KMS-11 (cell line): Measurements from ENCODE around the gene POLR2I.

Source experiments
- H2AFZ ChIP-seq: fragments of 200-600 bp; sonication (generic); 2 replicates; pipeline ENCODE4 v1.6.1; 2016; ENCODE audit warnings: antibody characterized with exemption, mixed run types, low read depth
- H3K27ac ChIP-seq: fragments of 200-600 bp; sonication (generic); 2 replicates; pipeline ENCODE4 v1.6.1; 2016; ENCODE audit warnings: mild to moderate bottlenecking, mixed run types
- H3K27me3 ChIP-seq: fragments of 200-600 bp; sonication (generic); 2 replicates; pipeline ENCODE4 v1.6.1; 2017; ENCODE audit warnings: mild to moderate bottlenecking, low read depth, mixed run types, moderate library complexity; ENCODE audit not compliant: insufficient read depth
- H3K36me3 ChIP-seq: fragments of 200-600 bp; sonication (generic); 2 replicates; pipeline ENCODE4 v1.6.1; 2017; ENCODE audit warnings: mild to moderate bottlenecking, mixed run types; ENCODE audit not compliant: insufficient read depth
- H3K4me1 ChIP-seq: fragments of 200-600 bp; sonication (generic); 2 replicates; pipeline ENCODE4 v1.6.1; 2016; ENCODE audit warnings: mild to moderate bottlenecking, low read depth, mixed run types; ENCODE audit not compliant: poor library complexity, severe bottlenecking
- H3K4me2 ChIP-seq: fragments of 200-600 bp; sonication (generic); 2 replicates; pipeline ENCODE4 v1.7.0; 2016; ENCODE audit warnings: mild to moderate bottlenecking, mixed run types
- H3K4me3 ChIP-seq: fragments of 200-600 bp; sonication (generic); IDR thresholded peaks from 2 replicates; pipeline ENCODE4 v1.6.1; 2017; ENCODE audit warnings: low read depth, low read length, mixed read lengths; ENCODE audit not compliant: insufficient read depth
- H3K79me2 ChIP-seq: fragments of 200-600 bp; sonication (generic); 2 replicates; pipeline ENCODE4 v1.6.1; 2016; ENCODE audit warnings: low read depth, mixed run types; ENCODE audit not compliant: insufficient read depth
- H3K9ac ChIP-seq: fragments of 200-600 bp; sonication (generic); 2 replicates; pipeline ENCODE4 v1.6.1; 2016; ENCODE audit warnings: mild to moderate bottlenecking, mixed run types
- H4K20me1 ChIP-seq: fragments of 200-600 bp; sonication (generic); 2 replicates; pipeline ENCODE4 v1.6.1; 2016; ENCODE audit warnings: mild to moderate bottlenecking, mixed run types; ENCODE audit not compliant: insufficient read depth
- TF ChIP-seq, protein P1 (sequence below): fragments of 200-600 bp; sonication (generic); conservative IDR thresholded peaks from 2 replicates; pipeline ENCODE4 v1.6.1; 2017; ENCODE audit warnings: low read depth, mild to moderate bottlenecking, antibody characterized with exemption, low read length, moderate library complexity, mixed read lengths

Gene POLR2I

DNA sequence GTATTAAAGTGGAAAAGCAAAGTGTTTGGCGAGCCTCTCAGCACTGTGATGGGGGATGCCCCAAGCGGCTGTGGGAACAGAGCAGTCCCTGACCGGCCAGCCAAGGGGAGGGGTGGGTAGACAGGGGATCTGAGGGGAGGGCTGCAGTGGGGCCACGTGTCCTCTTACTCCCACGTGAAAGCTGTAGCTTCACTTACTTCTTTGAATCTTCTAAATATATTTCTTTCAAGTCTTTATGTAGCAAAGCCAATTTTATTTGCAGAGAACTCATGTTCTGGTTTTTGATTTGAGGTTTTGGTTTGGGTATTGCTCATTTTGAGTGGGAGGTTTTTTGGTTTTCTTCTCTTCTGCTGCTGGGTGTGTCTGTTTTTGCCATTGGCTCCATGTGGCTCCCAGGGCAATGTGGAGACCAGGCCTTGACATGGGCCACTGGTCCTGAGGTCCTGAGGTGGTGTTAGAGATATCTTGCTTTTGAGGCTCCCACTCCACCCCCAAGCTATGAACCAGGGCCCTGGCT is 21.5 kb downstream of the POLR2I start:
- Histone ChIP-seq H3K9ac (no peak overlapping the region), H2AFZ (no peak overlapping the region), H3K36me3 (peaks cover 3% of the 10 kb centered on the region; the same call in 1 of the 2 replicates), H3K27ac (no peak overlapping the region), H3K4me1 (no peaks in the 10 kb centered on the region), H3K27me3 (no peaks in the 10 kb centered on the region), H3K4me2 (no peak overlapping the region), H4K20me1 (no peaks in the 10 kb centered on the region), H3K79me2 (no peaks in the 10 kb centered on the region), H3K4me3 (no peak overlapping the region)
- TF ChIP-seq, protein P1, sequence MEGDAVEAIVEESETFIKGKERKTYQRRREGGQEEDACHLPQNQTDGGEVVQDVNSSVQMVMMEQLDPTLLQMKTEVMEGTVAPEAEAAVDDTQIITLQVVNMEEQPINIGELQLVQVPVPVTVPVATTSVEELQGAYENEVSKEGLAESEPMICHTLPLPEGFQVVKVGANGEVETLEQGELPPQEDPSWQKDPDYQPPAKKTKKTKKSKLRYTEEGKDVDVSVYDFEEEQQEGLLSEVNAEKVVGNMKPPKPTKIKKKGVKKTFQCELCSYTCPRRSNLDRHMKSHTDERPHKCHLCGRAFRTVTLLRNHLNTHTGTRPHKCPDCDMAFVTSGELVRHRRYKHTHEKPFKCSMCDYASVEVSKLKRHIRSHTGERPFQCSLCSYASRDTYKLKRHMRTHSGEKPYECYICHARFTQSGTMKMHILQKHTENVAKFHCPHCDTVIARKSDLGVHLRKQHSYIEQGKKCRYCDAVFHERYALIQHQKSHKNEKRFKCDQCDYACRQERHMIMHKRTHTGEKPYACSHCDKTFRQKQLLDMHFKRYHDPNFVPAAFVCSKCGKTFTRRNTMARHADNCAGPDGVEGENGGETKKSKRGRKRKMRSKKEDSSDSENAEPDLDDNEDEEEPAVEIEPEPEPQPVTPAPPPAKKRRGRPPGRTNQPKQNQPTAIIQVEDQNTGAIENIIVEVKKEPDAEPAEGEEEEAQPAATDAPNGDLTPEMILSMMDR: no peak

DNA sequence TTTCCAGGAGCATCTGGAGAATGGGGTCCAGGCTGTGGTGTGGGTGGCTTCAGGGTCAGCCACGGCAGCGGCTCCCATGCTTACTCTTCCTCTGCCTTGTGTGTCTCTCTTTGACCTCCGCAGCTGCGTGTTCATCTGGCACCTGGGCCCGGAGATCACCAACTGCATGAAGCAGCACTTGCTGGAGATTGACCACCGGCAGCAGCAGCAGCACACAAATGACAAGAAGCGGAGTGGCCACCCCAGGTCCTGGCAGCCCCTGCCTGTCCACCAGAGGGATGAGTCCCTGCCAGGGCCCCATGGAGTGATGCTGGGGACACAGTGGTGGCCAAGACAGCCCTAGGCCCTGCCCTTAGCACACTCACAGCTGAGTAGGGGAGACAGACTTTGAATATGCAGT is 22.1 kb downstream of the POLR2I start:
- Histone ChIP-seq H3K27me3 (no peaks in the 10 kb centered on the region), H3K36me3 (peaks cover 3% of the 10 kb centered on the region; the same call in 1 of the 2 replicates), H3K79me2 (no peaks in the 10 kb centered on the region), H3K4me2 (no peak overlapping the region), H2AFZ (no peak overlapping the region), H3K9ac (no peak overlapping the region), H3K4me1 (no peaks in the 10 kb centered on the region), H3K27ac (no peak overlapping the region), H3K4me3 (no peak overlapping the region), H4K20me1 (no peaks in the 10 kb centered on the region)
- TF ChIP-seq, protein P1: no peak

DNA sequence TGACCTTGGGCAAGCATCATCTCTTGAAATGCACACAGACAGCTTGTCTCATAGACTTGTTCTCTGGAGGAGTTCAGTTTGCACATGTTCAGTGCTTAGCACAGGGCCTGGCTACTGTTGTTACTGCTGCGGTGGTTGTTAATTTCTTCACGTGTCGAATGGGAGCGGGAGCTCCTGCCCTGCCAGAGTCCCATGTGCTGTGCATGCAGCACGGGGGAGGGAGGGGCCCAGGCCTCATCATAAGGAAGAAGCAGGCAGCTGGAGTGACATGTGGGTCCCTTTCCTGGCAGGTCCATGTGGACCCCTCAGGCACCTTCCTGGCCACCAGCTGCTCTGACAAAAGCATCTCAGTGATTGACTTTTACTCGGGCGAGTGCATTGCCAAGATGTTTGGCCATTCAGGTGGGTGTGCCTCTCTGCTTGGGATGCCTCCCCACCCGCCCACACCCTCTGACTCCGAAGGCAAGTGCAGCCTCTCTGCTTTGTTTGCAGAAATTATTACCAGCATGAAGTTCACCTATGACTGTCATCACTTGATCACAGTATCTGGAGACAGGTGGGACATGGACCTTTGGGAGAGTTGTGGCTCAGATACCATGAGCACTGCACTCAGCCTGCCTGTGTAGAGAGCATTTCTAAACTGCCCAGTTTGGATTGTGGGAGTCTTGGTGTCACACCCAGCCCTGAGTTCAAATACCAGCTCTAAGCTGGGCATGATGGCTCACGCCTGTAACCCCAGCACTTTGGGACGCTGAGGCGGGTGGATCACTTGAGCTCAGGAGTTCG is 23.6 kb downstream of the POLR2I start:
- Histone ChIP-seq H3K27me3 (no peaks in the 10 kb centered on the region), H2AFZ (no peak overlapping the region), H3K79me2 (no peaks in the 10 kb centered on the region), H3K9ac (no peak overlapping the region), H4K20me1 (no peaks in the 10 kb centered on the region), H3K27ac (no peak overlapping the region), H3K4me2 (no peak overlapping the region), H3K4me1 (no peaks in the 10 kb centered on the region), H3K36me3 (peaks cover 3% of the 10 kb centered on the region; the same call in 1 of the 2 replicates), H3K4me3 (no peak overlapping the region)
- TF ChIP-seq, protein P1: no peak

DNA sequence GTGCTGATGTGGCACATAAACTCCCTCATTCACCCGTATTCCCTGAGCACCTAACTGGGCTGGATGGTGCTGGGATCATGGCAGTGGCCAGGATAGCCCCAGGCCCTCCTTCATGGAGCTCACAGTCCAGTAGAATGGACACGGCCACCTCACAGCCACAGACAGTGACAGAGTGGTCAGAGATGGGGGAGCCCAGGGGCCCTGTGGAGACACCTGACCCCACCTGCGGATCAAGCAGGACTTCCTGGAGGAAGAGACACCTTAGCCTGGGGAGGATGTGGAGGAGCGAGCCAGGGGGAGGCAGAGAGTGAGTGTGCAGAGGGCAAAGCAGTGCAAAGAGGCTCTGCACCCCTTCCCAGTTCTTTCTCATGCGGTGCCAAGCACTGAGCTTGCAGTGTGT is 24.8 kb downstream of the POLR2I start:
- Histone ChIP-seq H3K4me2 (no peak overlapping the region), H4K20me1 (no peaks in the 10 kb centered on the region), H3K27ac (no peak overlapping the region), H3K79me2 (no peaks in the 10 kb centered on the region), H3K4me1 (no peaks in the 10 kb centered on the region), H3K4me3 (no peak overlapping the region), H2AFZ (no peak overlapping the region), H3K27me3 (no peaks in the 10 kb centered on the region), H3K36me3 (peaks cover 3% of the 10 kb centered on the region; the same call in 1 of the 2 replicates), H3K9ac (no peak overlapping the region)
- TF ChIP-seq, protein P1: no peak
